GM18909 (cell line): ENCODE data around the gene NEFH.
"Not testable (repeated sequence)": the region's sequence is repeated elsewhere in the genome, so short reads cannot be mapped to it uniquely, and the experiment has no call there.

ENCODE experiments used
- ATAC-seq: cut with Tn5 transposase; IDR thresholded peaks from one replicate; pipeline ENCODE4 v1.9.1; 2021; ENCODE audit warnings: mild to moderate bottlenecking; ENCODE audit not compliant: unreplicated experiment, poor library complexity

Gene NEFH

DNA sequence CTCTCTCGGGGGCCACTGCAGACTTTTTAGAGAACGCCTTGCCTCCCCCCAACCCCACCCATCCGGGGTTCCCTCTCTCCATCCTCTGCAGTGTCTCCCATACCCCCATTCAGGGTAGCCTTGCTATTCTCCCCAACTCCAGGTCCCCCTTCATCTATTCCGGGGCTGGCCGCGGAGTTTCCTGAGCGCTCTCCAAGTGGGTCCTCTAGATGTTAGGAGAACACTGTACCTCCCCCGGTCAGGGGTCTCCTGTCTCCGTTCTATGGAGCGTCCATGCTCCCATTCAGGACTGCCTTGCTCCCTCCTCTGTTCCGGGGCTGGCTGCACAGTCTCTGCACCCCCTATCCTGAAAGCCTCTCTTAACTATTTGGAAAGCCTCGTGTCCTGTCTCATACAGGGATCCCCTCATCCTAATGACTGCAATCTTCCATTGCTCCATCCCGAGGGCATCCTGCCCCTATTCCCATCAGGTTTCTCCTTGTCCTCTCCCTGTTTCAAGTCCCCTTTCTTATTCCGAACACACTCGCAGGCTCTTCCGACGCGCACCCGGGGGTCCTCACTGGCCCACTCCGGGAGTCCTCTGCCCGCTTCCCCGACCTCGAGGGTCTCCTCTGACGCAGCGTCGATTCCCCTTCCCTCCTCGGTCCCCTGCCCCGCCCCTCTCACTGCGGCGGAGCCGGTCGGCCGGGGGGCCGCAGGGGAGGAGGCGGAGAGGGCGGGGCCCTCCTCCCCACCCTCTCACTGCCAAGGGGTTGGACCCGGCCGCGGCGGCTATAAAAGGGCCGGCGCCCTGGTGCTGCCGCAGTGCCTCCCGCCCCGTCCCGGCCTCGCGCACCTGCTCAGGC lies at the start of gene NEFH:
NEFH (plus strand) TSS at position 802 of the 845 bp plus-strand sequence. CDS start 45 bp downstream, outside the sequence.
- ATAC-seq = no peak

DNA sequence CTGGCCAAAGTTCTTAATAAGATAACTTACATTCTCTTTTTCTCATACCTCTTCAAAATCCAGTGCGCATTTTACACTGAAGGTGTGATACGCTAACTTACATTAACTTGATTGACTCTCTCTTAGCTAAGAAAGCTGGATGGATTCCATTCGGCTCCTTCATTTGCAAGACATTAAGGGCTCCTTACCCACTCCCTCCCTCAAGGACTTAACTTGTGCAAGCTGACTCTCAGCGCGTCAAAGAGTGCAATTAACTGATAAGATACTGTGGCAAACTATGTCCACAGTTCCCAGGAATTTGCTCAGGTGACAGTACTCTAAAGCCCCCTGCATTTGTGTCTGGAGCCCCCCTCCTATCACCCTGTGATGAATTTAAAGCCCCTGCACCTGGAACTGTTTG lies 48.0 kb upstream of the NEFH start:
- no peak for ATAC-seq

DNA sequence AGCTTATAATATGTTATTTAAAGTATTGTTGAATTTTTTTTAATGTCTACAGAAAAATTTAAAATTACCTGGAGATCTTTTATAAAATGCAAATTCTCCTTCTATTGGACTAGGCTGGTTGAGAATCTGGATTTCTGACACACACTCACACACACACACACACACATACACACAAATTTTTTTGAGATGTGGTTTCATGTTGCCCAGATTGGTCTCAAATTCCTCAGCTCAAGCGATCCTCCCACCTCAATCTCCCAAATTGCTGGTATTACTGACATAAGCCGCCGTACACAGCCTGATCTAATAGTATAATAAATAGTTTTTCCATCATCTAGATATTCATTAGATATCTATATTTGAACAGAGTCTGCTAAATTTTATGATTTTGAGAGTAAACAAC lies 46.2 kb upstream of the NEFH start:
- ATAC-seq = no peak

GRCh38 chr22:29434288-29434687 lies 45.7 kb upstream of the NEFH start:
- no peak for ATAC-seq

GRCh38 chr22:29435236-29436136 lies 44.5 kb upstream of the NEFH start:
- no peak for ATAC-seq

DNA sequence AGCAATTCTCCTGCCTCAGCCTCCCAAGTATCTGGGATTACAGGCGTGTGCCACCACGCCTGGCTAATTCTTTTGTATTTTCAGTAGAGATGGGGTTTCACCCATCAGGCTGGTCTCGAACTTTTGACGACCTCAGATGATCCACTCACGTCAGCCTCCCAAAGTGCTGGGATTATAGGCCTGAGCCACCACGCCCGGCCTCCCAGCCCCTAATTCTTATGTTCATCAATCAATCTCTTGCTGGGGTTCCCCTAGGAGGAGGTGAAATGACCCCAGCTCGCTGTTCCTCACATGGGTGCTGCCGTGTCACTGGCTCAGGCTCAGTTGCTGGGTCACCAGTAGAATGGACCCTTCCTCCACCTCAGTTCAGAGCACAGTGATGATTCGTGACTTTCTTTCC lies 41.7 kb upstream of the NEFH start, which contains the start of gene RFPL1:
RFPL1 (plus strand) TSS at position 301 of the 400 bp plus-strand sequence.
- ATAC-seq = not testable (repeated sequence)

GRCh38 chr22:29442976-29443375 lies 37.0 kb upstream of the NEFH start:
- no peak for ATAC-seq

GRCh38 chr22:29443452-29443851 lies 36.6 kb upstream of the NEFH start:
- ATAC-seq = no peak

GRCh38 chr22:29443861-29444792 lies 35.9 kb upstream of the NEFH start:
- no peak for ATAC-seq

- no peak for ATAC-seq
Observed at GRCh38 chr22:29445508-29445907, 34.5 kb upstream of the NEFH start.

GRCh38 chr22:29447906-29448305 lies 32.1 kb upstream of the NEFH start:
- no peak for ATAC-seq

- ATAC-seq = no peak
Observed at GRCh38 chr22:29449296-29449875, 30.6 kb upstream of the NEFH start.

DNA sequence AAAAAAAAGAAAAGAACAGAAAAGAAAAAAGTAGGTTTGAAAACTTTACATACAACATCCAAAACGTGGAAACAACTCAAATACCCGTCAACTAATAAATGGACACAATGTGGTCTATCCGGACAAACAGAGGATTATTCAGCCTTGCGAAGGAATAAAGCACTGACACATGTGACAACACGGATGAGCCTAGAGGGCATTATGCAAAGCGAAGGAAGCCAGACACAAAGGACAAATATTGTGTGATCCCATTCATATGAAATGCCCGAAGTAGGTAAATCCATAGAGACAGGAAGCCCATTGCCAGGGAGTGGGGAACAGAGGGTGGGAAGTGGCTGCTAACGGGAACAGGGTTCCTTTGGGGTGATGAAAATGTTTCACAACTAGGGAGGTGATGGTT lies 29.8 kb upstream of the NEFH start:
- no peak for ATAC-seq

DNA sequence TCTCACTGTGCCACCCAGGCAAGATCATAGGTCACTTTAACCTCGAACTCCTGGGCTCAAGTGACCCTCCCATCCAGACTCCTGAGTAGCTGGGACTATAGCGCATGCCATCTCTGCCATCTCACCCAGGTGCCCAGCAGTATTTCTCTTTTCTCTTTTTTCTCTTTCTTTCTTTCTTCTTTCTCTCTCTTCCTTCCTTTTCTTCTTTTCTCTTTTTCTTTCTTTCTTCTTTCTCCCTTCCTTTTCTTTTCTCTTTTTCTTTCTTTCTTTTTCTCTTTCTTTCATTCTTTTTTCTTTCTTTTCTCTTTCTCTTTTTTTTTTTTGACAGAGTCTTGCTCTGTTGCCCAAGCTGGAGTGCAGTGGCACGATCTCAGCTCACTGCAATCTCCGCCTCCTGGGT lies 28.2 kb upstream of the NEFH start:
- ATAC-seq = no peak

DNA sequence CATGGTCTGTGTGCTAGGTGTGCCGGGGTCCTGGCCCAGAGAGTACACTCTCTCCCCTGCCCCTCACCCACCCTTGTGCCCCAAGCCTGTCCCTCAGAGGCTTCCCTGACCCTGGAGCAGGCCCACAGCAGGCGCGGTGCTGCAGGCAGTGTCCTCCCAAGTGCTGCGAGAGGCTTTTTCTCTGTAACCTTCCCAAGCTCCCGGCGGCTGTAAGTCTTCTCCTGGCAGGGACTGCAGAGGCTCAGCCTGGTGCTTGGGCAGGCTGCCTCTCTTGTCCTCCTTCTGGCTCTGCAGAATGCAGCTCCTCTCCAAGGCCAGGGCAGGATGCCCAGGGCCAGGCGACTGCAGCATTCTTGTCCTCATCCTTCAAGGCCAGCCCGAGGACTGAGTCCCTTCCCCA lies 25.7 kb upstream of the NEFH start:
- ATAC-seq = no peak

DNA sequence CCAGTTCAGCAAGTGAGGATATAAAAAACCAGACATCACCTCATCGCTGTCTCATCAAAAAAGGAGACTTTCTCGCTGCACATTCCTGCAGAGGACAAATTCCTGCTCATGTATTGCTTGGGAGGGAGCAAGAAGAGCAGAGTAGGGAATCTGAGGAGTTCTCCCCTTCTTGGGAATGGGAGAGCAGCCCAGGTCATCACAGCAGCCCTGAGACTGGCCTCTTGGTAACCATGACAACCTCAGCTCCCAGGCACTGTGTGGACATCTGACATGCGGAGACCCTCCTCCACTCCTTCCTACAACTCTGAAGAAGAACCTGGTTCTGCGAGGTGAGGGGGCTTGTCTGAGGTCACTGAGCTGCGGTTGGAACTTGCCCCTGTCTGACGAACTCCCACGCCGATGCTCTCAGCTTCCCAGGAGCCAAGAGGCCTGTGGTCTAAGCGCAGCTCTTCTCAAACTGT lies 23.8 kb upstream of the NEFH start:
- no peak for ATAC-seq

DNA sequence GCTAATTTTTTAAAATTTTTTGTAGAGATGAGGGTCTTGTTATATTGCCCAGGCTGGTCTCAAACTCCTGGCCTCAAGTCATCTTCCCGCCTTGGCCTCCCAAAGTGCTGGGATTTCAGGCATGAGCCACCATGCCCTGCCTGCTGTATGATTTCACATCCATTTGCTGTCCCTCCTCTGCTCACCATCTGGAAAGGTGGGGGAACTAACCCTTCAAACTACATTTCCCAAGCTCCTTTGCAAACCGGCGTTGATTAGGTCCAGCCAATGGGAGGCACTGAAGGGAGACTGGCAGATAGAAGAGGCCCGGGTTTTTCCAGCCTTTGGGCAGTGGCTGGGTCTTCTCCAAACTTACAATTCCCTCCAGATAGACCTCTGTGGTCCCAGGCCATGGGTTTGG lies 22.3 kb upstream of the NEFH start:
- ATAC-seq = no peak

DNA sequence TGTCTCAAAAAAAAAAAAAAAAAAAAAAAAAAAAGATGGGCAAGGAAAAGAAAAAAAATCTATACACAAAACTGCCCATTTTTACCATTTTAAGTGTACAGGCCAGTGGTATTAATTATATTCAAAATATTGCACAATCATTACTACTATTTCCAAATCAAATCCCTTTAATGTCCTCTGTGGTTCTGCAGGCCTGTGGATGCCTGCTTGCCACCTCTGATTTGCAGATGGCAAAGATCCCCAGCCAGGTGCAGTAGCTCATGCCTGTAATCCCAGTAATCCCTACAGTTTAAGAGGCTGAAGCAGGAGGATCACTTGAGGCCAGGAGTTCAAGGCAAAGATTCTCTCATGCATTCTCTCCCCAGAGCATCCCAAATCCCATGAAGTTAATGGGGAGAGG lies 21.5 kb upstream of the NEFH start:
- ATAC-seq = no peak

DNA sequence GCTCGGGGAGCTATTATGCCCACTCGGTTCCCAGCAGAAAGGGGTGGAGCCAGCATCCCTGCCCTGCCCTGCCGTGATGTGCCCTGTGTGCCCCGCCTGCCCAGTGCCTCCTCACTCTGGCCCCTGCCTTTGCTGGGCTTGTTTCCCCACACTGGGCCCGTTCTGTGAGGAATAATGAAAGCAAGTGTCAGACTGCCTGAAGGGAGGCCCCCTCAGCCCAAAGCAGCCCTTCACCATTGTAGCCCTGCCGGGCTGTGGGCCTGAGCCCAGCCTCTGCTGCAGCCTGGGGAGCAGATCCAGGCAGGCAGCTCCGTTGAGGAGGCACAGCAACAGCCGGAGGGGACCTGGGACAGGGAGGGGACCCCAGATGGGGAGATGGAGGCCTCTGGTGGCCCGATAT lies 20.2 kb upstream of the NEFH start:
- ATAC-seq = no peak

DNA sequence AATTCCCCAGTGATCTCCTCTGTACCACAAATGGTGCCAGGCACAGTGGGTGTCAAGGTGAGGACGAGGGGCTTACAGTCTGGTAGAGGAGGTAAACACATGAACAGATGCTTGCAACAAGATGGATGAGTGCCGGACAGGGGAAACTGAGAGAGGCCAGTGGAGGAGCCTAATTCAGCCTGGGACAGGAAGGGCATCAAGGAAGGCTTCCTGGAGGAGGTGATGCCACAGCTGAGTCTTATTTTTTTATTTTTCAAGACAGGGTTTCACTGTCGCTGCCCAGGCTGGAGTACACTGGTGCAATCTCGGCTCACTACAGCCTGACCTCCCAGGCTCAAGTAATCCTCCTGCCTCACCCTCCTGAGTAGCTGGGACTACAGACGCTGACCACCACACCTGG lies 18.8 kb upstream of the NEFH start:
- ATAC-seq = no peak
